HepG2 (cell line): ENCODE data around the gene HMGN4. TPM values are rescaled to one million over a fixed set of nuclear protein-coding genes. Genes with fewer than 3 reads are reported as not detected.

Source experiments
- AGO1 ChIP-seq: fragments of 200-400 bp; formaldehyde crosslinking; IDR thresholded peaks from 2 replicates; pipeline ENCODE4 v1.6.1; 2017; ENCODE audit warnings: mild to moderate bottlenecking, low read depth, low read length, moderate library complexity; ENCODE audit not compliant: poor library complexity, severe bottlenecking
- ARID2 ChIP-seq: sonication (generic); formaldehyde crosslinking; IDR thresholded peaks from 2 replicates; pipeline ENCODE4 v1.8.1; 2022; ENCODE audit warnings: mild to moderate bottlenecking, missing genetic modification reagents, borderline replicate concordance
- ARNT ChIP-seq: fragments of 450-650 bp; IDR thresholded peaks from 2 replicates; pipeline ENCODE4 v1.6.1; 2017
- ATF5 ChIP-seq: sonication (generic); formaldehyde crosslinking; IDR thresholded peaks from 2 replicates; pipeline ENCODE4 v1.4.0; 2020; ENCODE audit warnings: mild to moderate bottlenecking, low read depth, missing genetic modification reagents
- CEBPB ChIP-seq: IDR thresholded peaks from 2 replicates; pipeline ENCODE4 v1.6.1; 2011; ENCODE audit warnings: low read depth, low read length, improper control_type of control experiment, borderline replicate concordance
- E2F5 ChIP-seq: sonication (generic); formaldehyde crosslinking; conservative IDR thresholded peaks from 2 replicates; pipeline ENCODE4 v1.4.0; 2020; ENCODE audit warnings: missing genetic modification reagents
- GATAD1 ChIP-seq: IDR thresholded peaks from 2 replicates; pipeline ENCODE4 v1.6.1; 2016; ENCODE audit warnings: missing genetic modification reagents, missing compliant biosample characterization
- MTA1 ChIP-seq: sonication (generic); formaldehyde crosslinking; IDR thresholded peaks from 2 replicates; pipeline ENCODE4 v1.4.0; 2020; ENCODE audit warnings: missing genetic modification reagents, mild to moderate bottlenecking, borderline replicate concordance
- NFAT5 ChIP-seq: sonication (generic); formaldehyde crosslinking; IDR thresholded peaks from 2 replicates; pipeline ENCODE4 v1.4.0; 2020; ENCODE audit warnings: missing genetic modification reagents
- NFATC3 ChIP-seq: sonication (generic); formaldehyde crosslinking; IDR thresholded peaks from 2 replicates; pipeline ENCODE4 v1.5.1; 2020; ENCODE audit warnings: mild to moderate bottlenecking, missing genetic modification reagents
- SMARCC2 ChIP-seq: fragments of 450-650 bp; IDR thresholded peaks from 2 replicates; pipeline ENCODE4 v1.6.1; 2017; ENCODE audit warnings: antibody characterized with exemption, mild to moderate bottlenecking
- TFDP1 ChIP-seq: IDR thresholded peaks from 2 replicates; pipeline ENCODE4 v1.6.1; 2016; ENCODE audit warnings: missing compliant biosample characterization, missing genetic modification reagents, borderline replicate concordance
- ZNF251 ChIP-seq: sonication (generic); formaldehyde crosslinking; IDR thresholded peaks from 2 replicates; pipeline ENCODE4 v1.9.0; 2021; ENCODE audit warnings: mild to moderate bottlenecking, missing genetic modification reagents
- ZNF30 ChIP-seq: sonication (generic); formaldehyde crosslinking; IDR thresholded peaks from 2 replicates; pipeline ENCODE4 v1.5.0; 2020; ENCODE audit warnings: mild to moderate bottlenecking, missing genetic modification reagents
- ZNF503 ChIP-seq: sonication (generic); formaldehyde crosslinking; IDR thresholded peaks from 2 replicates; pipeline ENCODE4 v1.4.0; 2020; ENCODE audit warnings: missing genetic modification reagents
- ZNF768 ChIP-seq: sonication (generic); formaldehyde crosslinking; IDR thresholded peaks from 2 replicates; pipeline ENCODE4 v1.4.0; 2020; ENCODE audit warnings: missing genetic modification reagents
- polyA plus RNA-seq, 8 experiments: library from polyadenylated mRNA; depleted of rRNA in 3 of 8; stranded (reverse) in 7 of 8; unstranded in 1 of 8; fragments of >200 nt; fragmentation: Illumina TruSeq in 4 of 8; extraction: Trizol in 4 of 8; gene quantifications; 2 replicates each; pipeline versions ENCODE4 v1.2.1 to v1.2.3, GENCODE V29; 2011 to 2016; ENCODE audit warnings: low read depth in 4 of 8, missing spikeins in 1 of 8, mixed read lengths in 1 of 8; ENCODE audit not compliant: insufficient read depth in 1 of 8
- total RNA-seq, 5 experiments: library from RNA; depleted of rRNA; stranded (reverse); fragments of >200 nt; fragmentation: Illumina TruSeq; extraction: Trizol; gene quantifications; 2 replicates each; pipeline ENCODE4 v1.2.3, GENCODE V29; 2016; ENCODE audit warnings: low read depth in 1 of 5

Gene HMGN4
- total and polyA plus RNA-seq, 2 of the 13 experiments (the other 11 are each of a cell fraction or from before 2014, with no cell fraction given), result 39.9 to 52.1 TPM

GRCh38 chr6:26595669-26596269, 57.6 kb downstream of the HMGN4 start (continued):
- peak; percentile 65; the same call in 1 of the 2 replicates for TF ChIP-seq E2F5 (CRISPR knock-in tag)
- peak; percentile 83 for TF ChIP-seq GATAD1 (CRISPR knock-in tag)
- TF ChIP-seq ZNF503, result no peak; the same call in 1 of the 2 replicates
- TF ChIP-seq ZNF30 (CRISPR knock-in tag), result no peak
- no peak for TF ChIP-seq NFATC3 (CRISPR knock-in tag)
- TF ChIP-seq NFAT5, result no peak
- peak; percentile 86 for TF ChIP-seq TFDP1 (CRISPR knock-in tag)
- no peak for TF ChIP-seq SMARCC2
- TF ChIP-seq AGO1, result no peak
- no peak for TF ChIP-seq ARNT
- no peak for TF ChIP-seq CEBPB
- TF ChIP-seq ZNF768 (CRISPR knock-in tag), result peak; percentile 79; the same call in 1 of the 2 replicates
- TF ChIP-seq ZNF251 (CRISPR knock-in tag), result no peak
- peak; percentile 86; the same call in 1 of the 2 replicates for TF ChIP-seq MTA1 (CRISPR knock-in tag)
- TF ChIP-seq ATF5 (CRISPR knock-in tag), result no peak
- no peak for TF ChIP-seq ARID2
